B cell (primary cell): ENCODE results near the gene SLC16A12. TPM values are rescaled to one million over a fixed set of nuclear protein-coding genes. Genes with fewer than 3 reads are reported as not detected.

ENCODE experiments used
- ATAC-seq: fragments of 200-7000 bp; cut with Tn5 transposase; one replicate; pipeline ENCODE4 v1.10.0; 2021; ENCODE audit warnings: low read depth, mild to moderate bottlenecking, moderate number of reproducible peaks, moderate library complexity
- CTCF ChIA-PET: fragments of 350-600 bp; sonication (Branson Sonifier 250); formaldehyde crosslinking; loops from one replicate; lab custom pipeline; 2021; ENCODE audit warnings: antibody characterized with exemption, inconsistent platforms; lab: Charles Lee
- POLR2A ChIA-PET: fragments of 350-600 bp; sonication (Branson Sonifier 250); formaldehyde crosslinking; loops from one replicate; lab custom pipeline; 2021; ENCODE audit warnings: antibody characterized with exemption; lab: Charles Lee
- DNase-seq: peaks from one replicate; pipeline ENCODE4 v3.0.0; 2013
- H2AFZ ChIP-seq: 2 replicates; pipeline ENCODE4 v1.6.1; 2012; ENCODE audit warnings: mild to moderate bottlenecking, low read depth, low read length; ENCODE audit not compliant: insufficient read depth, poor library complexity, severe bottlenecking
- H3K27ac ChIP-seq, 2 donors: 1 replicate in 1 of 2; 2 replicates in 1 of 2; pipeline ENCODE4 v1.5.1; 2012 to 2013; ENCODE audit warnings: low read length in 2 of 2, mild to moderate bottlenecking in 2 of 2, moderate library complexity in 1 of 2
- H3K27me3 ChIP-seq, 4 experiments: fragments of 200-600 bp in 1 of 4; sonication (generic) in 1 of 4; replicated peaks in 1 of 4; 1 replicate in 2 of 4; 2 replicates in 2 of 4; pipeline versions ENCODE4 v1.6.1 to v1.7.0; 2013 to 2016; ENCODE audit warnings: low read length in 3 of 4, mild to moderate bottlenecking in 2 of 4, mixed read lengths in 1 of 4, moderate library complexity in 1 of 4; ENCODE audit not compliant: insufficient read depth in 4 of 4, control insufficient read depth in 3 of 4; ENCODE audit errors: control extremely low read depth in 1 of 4
- H3K36me3 ChIP-seq, 2 experiments: replicated peaks in 1 of 2; 1 replicate in 1 of 2; 2 replicates in 1 of 2; pipeline versions ENCODE4 v1.6.1 to v1.7.1; 2013; ENCODE audit warnings: low read length in 1 of 2; ENCODE audit not compliant: insufficient read depth in 2 of 2, control insufficient read depth in 1 of 2; ENCODE audit errors: control extremely low read depth in 1 of 2, extremely low read depth in 1 of 2
- H3K4me1 ChIP-seq, 2 donors: fragments of 200-600 bp in 1 of 2; sonication (generic) in 1 of 2; 1 replicate in 1 of 2; 2 replicates in 1 of 2; pipeline versions ENCODE4 v1.5.1 to v1.6.1; 2013 to 2017; ENCODE audit warnings: low read length in 2 of 2; ENCODE audit not compliant: control insufficient read depth in 2 of 2, insufficient read depth in 2 of 2
- H3K4me2 ChIP-seq: replicated peaks from 2 replicates; pipeline ENCODE3; 2012; ENCODE audit warnings: mild to moderate bottlenecking, low read depth, low read length; ENCODE audit not compliant: poor library complexity, severe bottlenecking
- H3K4me3 ChIP-seq, 5 experiments: fragments of 200-600 bp in 1 of 5; sonication (generic) in 1 of 5; 1 replicate in 3 of 5; 2 replicates in 2 of 5; pipeline versions ENCODE4 v1.5.1 to v1.7.0; 2011 to 2016; ENCODE audit warnings: low read length in 4 of 5, mild to moderate bottlenecking in 4 of 5, low read depth in 2 of 5, control low read depth in 1 of 5, moderate library complexity in 1 of 5; ENCODE audit not compliant: insufficient read depth in 1 of 5; ENCODE audit errors: control extremely low read depth in 1 of 5, extremely low read depth in 1 of 5
- H3K79me2 ChIP-seq: fragments of 200-600 bp; sonication (generic); one replicate; pipeline ENCODE4 v1.6.0; 2016; ENCODE audit warnings: low read length; ENCODE audit not compliant: control insufficient read depth, insufficient read depth
- H3K9ac ChIP-seq: fragments of 200-600 bp; sonication (generic); 2 replicates; pipeline ENCODE4 v1.6.1; 2017; ENCODE audit warnings: mild to moderate bottlenecking, low read length, moderate library complexity
- H3K9me3 ChIP-seq, 3 donors: one replicate each; pipeline versions ENCODE4 v1.6.1 to v1.7.1; 2013; ENCODE audit warnings: low read length in 2 of 3; ENCODE audit not compliant: control insufficient read depth in 2 of 3, insufficient read depth in 1 of 3; ENCODE audit errors: control extremely low read depth in 1 of 3
- H4K20me1 ChIP-seq: 2 replicates; pipeline ENCODE4 v1.6.0; 2012; ENCODE audit warnings: mild to moderate bottlenecking, low read length; ENCODE audit not compliant: insufficient read depth, control insufficient read depth, poor library complexity, severe bottlenecking
- H3K27ac Mint-ChIP-seq: one replicate; pipeline ENCODE4 v1.8.0; 2021; ENCODE audit warnings: mixed read lengths
- H3K27me3 Mint-ChIP-seq: one replicate; pipeline ENCODE4 v1.8.0; 2021; ENCODE audit warnings: mixed read lengths
- H3K4me1 Mint-ChIP-seq: one replicate; pipeline ENCODE4 v1.8.0; 2021; ENCODE audit warnings: mixed read lengths
- H3K4me3 Mint-ChIP-seq: one replicate; pipeline ENCODE4 v1.8.0; 2021; ENCODE audit warnings: mixed read lengths
- H3K9me3 Mint-ChIP-seq: one replicate; pipeline ENCODE4 v1.8.0; 2022; ENCODE audit warnings: mixed read lengths; ENCODE audit not compliant: insufficient read depth
- CTCF ChIP-seq: fragments of 200-600 bp; IDR thresholded peaks from one replicate; pipeline ENCODE4 v1.8.0; 2022; ENCODE audit warnings: antibody characterized with exemption, mild to moderate bottlenecking
- EZH2 ChIP-seq: IDR thresholded peaks from 2 replicates; pipeline ENCODE4 v1.6.1; 2012; ENCODE audit warnings: borderline replicate concordance, low read depth, mild to moderate bottlenecking, moderate library complexity, low read length; ENCODE audit not compliant: insufficient read depth, poor library complexity, severe bottlenecking
- WGBS: methylation state at CpG from one replicate; pipeline ENCODE4 v1.1.5; 2013; ENCODE audit warnings: missing lambda C conversion rate; ENCODE audit not compliant: insufficient coverage; 5-methylcytosine and 5-hydroxymethylcytosine counted together
- intact Hi-C: fragments of 100-400 bp; cut with micrococcal nuclease; formaldehyde crosslinking; loops from one replicate; pipeline ENCODE4 v1.10.0; 2022
- polyA plus RNA-seq: library from polyadenylated mRNA; depleted of rRNA; stranded (reverse); fragments of >200 nt; gene quantifications from 2 replicates; pipeline ENCODE4 v1.2.3, GENCODE V29; 2012
- total RNA-seq, 2 donors: library from RNA; stranded (reverse); fragments of 120-200 nt in 1 of 2; gene quantifications; 1 replicate in 1 of 2; 2 replicates in 1 of 2; pipeline versions ENCODE4 v1.2.3 to v1.2.4, GENCODE V29; 2013 to 2022

The SLC16A12 gene
- total and polyA plus RNA-seq, 2 donors (not counting 1 experiment from before 2014, with no cell fraction given): not detected

GRCh38 chr10:89491932-89492331 lies 43.5 kb downstream of the SLC16A12 start:
- Histone ChIP-seq H4K20me1 (no peaks in the 10 kb centered on the region), H3K9ac (no peak overlapping the region), H2AFZ (no peak overlapping the region), H3K36me3 (no peaks in the 10 kb centered on the region), H3K9me3 (peaks cover 0 to 4% (median 0%) of the 10 kb centered on the region in 3 donors), H3K27ac (no peak overlapping the region), H3K4me3 (no peak overlapping the region), H3K79me2 (no peaks in the 10 kb centered on the region), H3K4me1 (no peaks in the 10 kb centered on the region), H3K4me2 (no peak overlapping the region), H3K27me3 (peaks cover 0 to 15% (median 4%) of the 10 kb centered on the region in 4 experiments)
- intact Hi-C loops: no loop called here
- H3K9me3 Mint-ChIP-seq: no peaks in the 10 kb centered on the region
- H3K4me3 Mint-ChIP-seq: no peak overlapping the region
- ATAC-seq (no peak), DNase-seq (no peak)
- H3K27me3 Mint-ChIP-seq: peaks cover 39% of the 10 kb centered on the region
- no peaks in the 10 kb centered on the region for H3K4me1 Mint-ChIP-seq
- CTCF ChIA-PET: no interaction called here
- no CpG with 5 or more reads among the region's 2 CpGs for WGBS
- TF ChIP-seq EZH2 (no peak), CTCF (no peak)
- no peak overlapping the region for H3K27ac Mint-ChIP-seq
- POLR2A ChIA-PET: no interaction called here

- Histone ChIP-seq H3K27me3 (peaks cover 0 to 15% (median 4%) of the 10 kb centered on the region in 4 experiments), H3K4me1 (no peaks in the 10 kb centered on the region), H3K9ac (no peak overlapping the region), H3K36me3 (no peaks in the 10 kb centered on the region), H2AFZ (no peak overlapping the region), H3K9me3 (peaks cover 0 to 4% (median 0%) of the 10 kb centered on the region in 3 donors), H3K79me2 (no peaks in the 10 kb centered on the region), H3K4me2 (no peak overlapping the region), H4K20me1 (no peaks in the 10 kb centered on the region), H3K27ac (no peak overlapping the region), H3K4me3 (no peak overlapping the region)
- no CpG with 5 or more reads among the region's 4 CpGs for WGBS
- H3K4me3 Mint-ChIP-seq: no peak overlapping the region
- POLR2A ChIA-PET: no interaction called here
- ATAC-seq (no peak), DNase-seq (no peak)
- H3K4me1 Mint-ChIP-seq: no peaks in the 10 kb centered on the region
- no peak overlapping the region for H3K27ac Mint-ChIP-seq
- TF ChIP-seq CTCF (no peak), EZH2 (no peak)
- no peaks in the 10 kb centered on the region for H3K9me3 Mint-ChIP-seq
- intact Hi-C loops: no loop called here
- CTCF ChIA-PET: no interaction called here
- H3K27me3 Mint-ChIP-seq: peaks cover 39% of the 10 kb centered on the region
Observed at GRCh38 chr10:89490596-89491335, 44.6 kb downstream of the SLC16A12 start.
